GM18861 (cell line): ENCODE results near the gene COX7C.
"Not testable (repeated sequence)": the region's sequence is repeated elsewhere in the genome, so short reads cannot be mapped to it uniquely, and the experiment has no call there.

Experiments
- ATAC-seq: cut with Tn5 transposase; IDR thresholded peaks from one replicate; pipeline ENCODE4 v1.9.1; 2021; ENCODE audit not compliant: unreplicated experiment

Gene COX7C

GRCh38 chr5:86617756-86618576, at the start of gene COX7C:
Gene COX7C (plus strand): TSS chr5:86617941. CDS start chr5:86618056, 115 bp downstream.
- peak; percentile 100 for ATAC-seq

- ATAC-seq: not testable (repeated sequence)
Measured at GRCh38 chr5:86569522-86570426, 48.0 kb upstream of the COX7C start.

GRCh38 chr5:86570427-86571083, 47.2 kb upstream of the COX7C start:
- no peak for ATAC-seq

- not testable (repeated sequence) for ATAC-seq
Measured at GRCh38 chr5:86571109-86571508, 46.6 kb upstream of the COX7C start.

- ATAC-seq: no peak
Measured at GRCh38 chr5:86572825-86573517, 44.8 kb upstream of the COX7C start.

- ATAC-seq: no peak
Measured at GRCh38 chr5:86579502-86579901, 38.2 kb upstream of the COX7C start.

- no peak for ATAC-seq
Measured at GRCh38 chr5:86596476-86596875, 21.3 kb upstream of the COX7C start.

GRCh38 chr5:86605881-86606280, 11.9 kb upstream of the COX7C start:
- no peak for ATAC-seq

- ATAC-seq: no peak
Measured at GRCh38 chr5:86613455-86613854, 4.3 kb upstream of the COX7C start.

GRCh38 chr5:86617309-86617755, 409 bp upstream of the COX7C start:
- ATAC-seq: no peak

- no peak for ATAC-seq
Measured at GRCh38 chr5:86623785-86624483, 6.2 kb downstream of the COX7C start.

GRCh38 chr5:86625148-86625547, 7.4 kb downstream of the COX7C start:
- ATAC-seq: peak; percentile 35

GRCh38 chr5:86626149-86626548, 8.4 kb downstream of the COX7C start:
- no peak for ATAC-seq

- no peak for ATAC-seq
Measured at GRCh38 chr5:86631165-86631564, 13.4 kb downstream of the COX7C start.

GRCh38 chr5:86640998-86641397, 23.3 kb downstream of the COX7C start:
- no peak for ATAC-seq

- ATAC-seq: no peak
Measured at GRCh38 chr5:86644843-86645242, 27.1 kb downstream of the COX7C start.

GRCh38 chr5:86645885-86646284, 28.1 kb downstream of the COX7C start:
- ATAC-seq: no peak

GRCh38 chr5:86646671-86647070, 28.9 kb downstream of the COX7C start:
- ATAC-seq: no peak

- ATAC-seq: no peak
Measured at GRCh38 chr5:86649832-86650505, 32.2 kb downstream of the COX7C start.
